BJ (cell line): ENCODE data around the gene ASCC3. TPM values are rescaled to one million over a fixed set of nuclear protein-coding genes. Genes with fewer than 3 reads are reported as not detected.
"Not testable (repeated sequence)": the region's sequence is repeated elsewhere in the genome, so short reads cannot be mapped to it uniquely, and the experiment has no call there.

Source experiments
- CTCF ChIA-PET: fragments of 350-600 bp; formaldehyde crosslinking; extraction: SDS; loops from one replicate; lab custom pipeline; 2021; ENCODE audit warnings: antibody characterized with exemption, inconsistent platforms; lab: Yijun Ruan, JAX
- POLR2A ChIA-PET: fragments of 300-600 bp; sonication (Branson Sonifier 250); formaldehyde crosslinking; extraction: SDS; loops from one replicate; lab custom pipeline; 2021; ENCODE audit warnings: antibody characterized with exemption; lab: Charles Lee
- DNase-seq: peaks from one replicate; pipeline ENCODE4 v3.0.0-alpha.2; 2011; ENCODE audit warnings: low read depth
- H3K27me3 ChIP-seq: 2 replicates; pipeline ENCODE4 v1.6.0; 2011; ENCODE audit warnings: low read length; ENCODE audit not compliant: control insufficient read depth, insufficient read depth
- H3K36me3 ChIP-seq: 2 replicates; pipeline ENCODE4 v1.5.1; 2011; ENCODE audit warnings: low read length; ENCODE audit not compliant: control insufficient read depth, insufficient read depth
- H3K4me3 ChIP-seq: 2 replicates; pipeline ENCODE4 v1.5.1; 2011; ENCODE audit warnings: low read depth, mild to moderate bottlenecking, control low read depth, low read length
- polyA plus RNA-seq: library from polyadenylated mRNA; depleted of rRNA; stranded (reverse); fragments of >200 nt; gene quantifications from 2 replicates; pipeline ENCODE4 v1.2.3, GENCODE V29; 2011
- TF ChIP-seq, protein P1 (sequence below): IDR thresholded peaks from 2 replicates; pipeline ENCODE4 v1.5.1; 2011; ENCODE audit warnings: low read depth, mild to moderate bottlenecking, control low read depth, inconsistent platforms, low read length, moderate library complexity; ENCODE audit not compliant: insufficient read depth

The ASCC3 gene
- polyA plus RNA-seq, 1 experiment, result 30.4 TPM

- TF ChIP-seq, protein P1, sequence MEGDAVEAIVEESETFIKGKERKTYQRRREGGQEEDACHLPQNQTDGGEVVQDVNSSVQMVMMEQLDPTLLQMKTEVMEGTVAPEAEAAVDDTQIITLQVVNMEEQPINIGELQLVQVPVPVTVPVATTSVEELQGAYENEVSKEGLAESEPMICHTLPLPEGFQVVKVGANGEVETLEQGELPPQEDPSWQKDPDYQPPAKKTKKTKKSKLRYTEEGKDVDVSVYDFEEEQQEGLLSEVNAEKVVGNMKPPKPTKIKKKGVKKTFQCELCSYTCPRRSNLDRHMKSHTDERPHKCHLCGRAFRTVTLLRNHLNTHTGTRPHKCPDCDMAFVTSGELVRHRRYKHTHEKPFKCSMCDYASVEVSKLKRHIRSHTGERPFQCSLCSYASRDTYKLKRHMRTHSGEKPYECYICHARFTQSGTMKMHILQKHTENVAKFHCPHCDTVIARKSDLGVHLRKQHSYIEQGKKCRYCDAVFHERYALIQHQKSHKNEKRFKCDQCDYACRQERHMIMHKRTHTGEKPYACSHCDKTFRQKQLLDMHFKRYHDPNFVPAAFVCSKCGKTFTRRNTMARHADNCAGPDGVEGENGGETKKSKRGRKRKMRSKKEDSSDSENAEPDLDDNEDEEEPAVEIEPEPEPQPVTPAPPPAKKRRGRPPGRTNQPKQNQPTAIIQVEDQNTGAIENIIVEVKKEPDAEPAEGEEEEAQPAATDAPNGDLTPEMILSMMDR, result no peak
- DNase-seq, result no peak
- no peak overlapping the region for H3K4me3 ChIP-seq
- CTCF ChIA-PET, result no interaction called here
- H3K27me3 ChIP-seq, result no peaks in the 10 kb centered on the region
- POLR2A ChIA-PET, result no interaction called here
- no peaks in the 10 kb centered on the region for H3K36me3 ChIP-seq
Measured at GRCh38 chr6:100838011-100838410, 43.1 kb downstream of the ASCC3 start.

- CTCF ChIA-PET, result no interaction called here
Measured at GRCh38 chr6:100833972-100834574, 47.1 kb downstream of the ASCC3 start.

DNA sequence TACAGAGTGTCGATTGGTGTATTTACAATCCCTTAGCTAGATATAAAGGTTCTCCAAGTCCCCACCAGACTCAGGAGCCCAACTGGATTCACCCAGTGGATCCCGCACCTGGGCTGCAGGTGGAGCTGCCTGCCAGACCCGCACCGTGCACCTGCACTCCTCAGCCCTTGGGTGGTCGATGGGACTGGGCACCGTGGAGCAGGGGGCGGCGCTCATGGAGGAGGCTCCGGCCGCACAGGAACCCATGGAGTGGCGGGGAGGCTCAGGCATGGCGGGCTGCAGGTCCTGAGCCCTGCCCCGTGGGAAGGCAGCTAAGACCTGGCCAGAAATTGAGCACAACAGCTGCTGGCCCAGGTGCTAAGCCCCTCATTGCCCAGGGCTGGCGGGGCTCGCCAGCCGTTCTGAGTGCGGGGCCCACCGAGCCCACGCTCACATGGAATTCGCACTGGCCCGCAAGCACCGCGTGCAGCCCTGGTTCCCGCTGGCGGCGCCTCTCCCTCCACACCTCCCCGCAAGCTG lies 52.0 kb downstream of the ASCC3 start:
- DNase-seq, H3K36me3 ChIP-seq, CTCF ChIA-PET, POLR2A ChIA-PET, H3K4me3 ChIP-seq, H3K27me3 ChIP-seq: not testable (repeated sequence)

More at GRCh38 chr6:100833972-100834574, 47.1 kb downstream of the ASCC3 start:
- TF ChIP-seq, protein P1, result no peak
- Histone ChIP-seq H3K36me3 (no peaks in the 10 kb centered on the region; the same call in 1 of the 2 replicates), H3K4me3 (no peak overlapping the region), H3K27me3 (no peaks in the 10 kb centered on the region)
- peak; percentile 64 for DNase-seq
- POLR2A ChIA-PET, result no interaction called here

DNA sequence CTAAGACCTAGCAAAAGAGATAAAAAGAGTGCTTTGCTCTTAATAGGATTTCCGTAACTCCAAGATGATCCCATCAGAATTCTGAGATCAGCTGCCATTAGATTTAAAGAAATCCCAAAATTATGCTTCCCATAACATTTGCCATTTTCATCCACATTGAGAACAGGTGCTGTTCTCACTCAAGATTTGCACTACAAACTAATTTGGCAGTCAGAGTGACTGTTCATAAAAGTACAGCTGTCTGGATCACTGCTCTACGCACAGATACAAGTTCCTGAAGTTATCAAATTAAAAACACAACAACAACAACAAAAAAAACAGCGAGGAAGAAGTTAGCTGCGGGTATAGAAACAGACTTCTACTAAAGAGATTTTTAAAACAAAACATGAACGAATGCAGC lies 58.1 kb downstream of the ASCC3 start:
- TF ChIP-seq, protein P1, result no peak
- Histone ChIP-seq H3K36me3 (no peaks in the 10 kb centered on the region), H3K4me3 (no peak overlapping the region), H3K27me3 (no peaks in the 10 kb centered on the region)
- no peak for DNase-seq
- POLR2A ChIA-PET, result no interaction called here
- CTCF ChIA-PET, result no interaction called here

GRCh38 chr6:100818066-100818465 lies 63.1 kb downstream of the ASCC3 start:
- Histone ChIP-seq H3K27me3 (no peaks in the 10 kb centered on the region), H3K36me3 (no peaks in the 10 kb centered on the region), H3K4me3 (no peak overlapping the region)
- CTCF ChIA-PET, result no interaction called here
- no peak for DNase-seq
- POLR2A ChIA-PET, result no interaction called here
- TF ChIP-seq, protein P1, result no peak

DNA sequence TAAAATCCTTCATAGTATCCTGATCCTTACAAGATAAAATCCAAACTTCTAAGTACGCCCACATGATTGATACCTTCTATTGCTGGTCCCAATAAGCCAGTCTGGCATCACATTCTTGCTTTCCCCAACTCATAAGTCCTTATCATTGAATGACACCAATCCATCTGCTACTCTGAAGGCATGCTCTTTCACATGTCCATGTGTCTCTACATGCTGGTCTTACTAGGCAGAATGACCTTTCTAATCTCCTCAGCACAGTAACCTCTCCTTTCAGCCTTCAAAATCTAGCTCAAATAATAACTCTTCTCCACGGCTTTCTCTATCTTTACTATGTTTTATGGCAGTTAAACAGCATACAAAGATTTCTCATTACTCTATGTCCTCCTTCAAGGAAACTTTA lies 71.1 kb downstream of the ASCC3 start:
- TF ChIP-seq, protein P1, result no peak

More for the DNA sequence above, 71.1 kb downstream of the ASCC3 start:
- ChIA-PET CTCF (no interaction called here), POLR2A (no interaction called here)
- H3K36me3 ChIP-seq, result no peaks in the 10 kb centered on the region
- H3K27me3 ChIP-seq, result no peaks in the 10 kb centered on the region
- H3K4me3 ChIP-seq, result no peak overlapping the region
- DNase-seq, result no peak
